Fibroblast of skin of right biceps (primary cell): ENCODE measurements around the gene TGFBR2.

ENCODE experiments used
- DNase-seq: peaks from one replicate; pipeline ENCODE4 v3.0.0-alpha.2; 2013

TGFBR2 gene

DNA sequence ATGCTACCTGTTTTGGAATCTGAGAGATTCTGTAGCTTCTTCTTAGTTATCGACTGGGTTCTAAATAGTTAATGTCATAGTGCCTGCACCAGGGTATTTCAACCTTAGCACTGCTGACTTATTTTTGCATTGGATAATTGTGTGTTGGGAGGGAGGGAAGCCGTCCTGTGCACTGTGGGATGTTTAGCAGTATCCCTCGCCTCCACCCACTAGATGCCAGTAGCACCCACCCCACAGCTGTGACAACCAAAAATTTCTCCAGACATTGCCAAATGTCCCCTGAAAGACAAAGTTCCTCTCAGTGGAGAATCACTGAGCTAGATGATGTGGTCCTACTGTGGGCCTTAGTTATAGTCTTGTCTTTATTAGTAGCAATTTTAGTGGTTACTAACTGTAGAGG is 88.3 kb downstream of the TGFBR2 start:
- no peak for DNase-seq

DNA sequence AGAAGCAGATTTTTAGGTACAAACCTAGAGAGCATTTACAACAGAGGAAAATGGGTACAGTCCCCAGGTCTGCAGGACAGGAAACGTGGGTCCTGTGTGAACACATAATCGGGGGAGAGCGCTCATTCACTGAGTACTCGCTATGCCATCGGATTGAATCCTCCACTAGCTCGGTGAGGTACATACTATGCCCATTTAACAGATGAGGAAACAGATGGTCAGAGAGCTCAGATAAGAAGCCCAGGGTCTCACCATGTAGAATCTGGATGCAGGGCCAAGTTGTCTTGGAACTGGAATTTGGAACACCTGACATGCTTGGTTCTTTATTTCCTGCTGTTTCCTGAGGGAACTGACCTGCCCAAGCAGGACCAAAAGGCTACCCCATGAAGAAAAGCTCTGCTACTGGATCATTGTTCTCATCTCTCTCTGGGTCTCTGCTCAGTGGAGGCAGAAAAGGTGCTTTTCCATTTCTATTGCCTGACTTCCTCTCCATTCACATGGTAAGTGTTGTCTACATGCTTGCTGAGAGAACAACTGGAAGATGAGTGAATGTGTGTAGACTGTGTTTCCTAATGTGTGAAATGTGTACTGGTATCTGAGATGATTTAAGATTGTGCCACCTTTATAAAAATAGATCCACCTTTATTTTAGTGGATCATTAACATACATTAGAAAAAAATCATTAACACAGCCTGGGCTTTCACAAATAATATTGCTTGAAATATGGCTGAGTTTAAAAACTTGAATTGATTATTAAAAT is 89.1 kb downstream of the TGFBR2 start:
- no peak for DNase-seq

DNA sequence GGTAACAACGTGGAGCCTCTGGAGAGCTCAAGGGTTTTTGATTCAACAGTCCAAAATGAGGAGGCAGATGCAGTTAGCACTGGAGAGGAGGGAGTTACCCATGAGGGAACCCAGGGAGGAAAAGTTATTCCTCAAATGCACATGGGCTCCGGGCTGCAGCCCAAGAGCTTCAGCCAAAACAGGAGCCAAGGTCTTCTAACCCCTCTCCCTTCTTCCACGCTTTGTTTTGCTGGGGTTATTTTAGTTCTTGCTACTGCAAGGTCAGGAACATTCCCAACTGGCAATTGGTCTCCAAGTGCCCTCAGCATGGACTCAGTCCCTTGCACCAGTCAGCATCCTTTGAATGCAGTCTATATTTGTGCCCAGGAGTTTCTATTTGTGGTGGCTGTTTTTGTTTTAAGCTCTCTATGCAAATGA is 90.0 kb downstream of the TGFBR2 start:
- no peak for DNase-seq

- DNase-seq = no peak
These were observed 90.5 kb downstream of the TGFBR2 start for GRCh38 chr3:30696896-30697295.

GRCh38 chr3:30698549-30698948 is 92.1 kb downstream of the TGFBR2 start:
- no peak for DNase-seq

- DNase-seq = no peak
These were observed 93.5 kb downstream of the TGFBR2 start for GRCh38 chr3:30699927-30700326.

- DNase-seq = no peak
These were observed 94.4 kb downstream of the TGFBR2 start for GRCh38 chr3:30700702-30701321.

DNA sequence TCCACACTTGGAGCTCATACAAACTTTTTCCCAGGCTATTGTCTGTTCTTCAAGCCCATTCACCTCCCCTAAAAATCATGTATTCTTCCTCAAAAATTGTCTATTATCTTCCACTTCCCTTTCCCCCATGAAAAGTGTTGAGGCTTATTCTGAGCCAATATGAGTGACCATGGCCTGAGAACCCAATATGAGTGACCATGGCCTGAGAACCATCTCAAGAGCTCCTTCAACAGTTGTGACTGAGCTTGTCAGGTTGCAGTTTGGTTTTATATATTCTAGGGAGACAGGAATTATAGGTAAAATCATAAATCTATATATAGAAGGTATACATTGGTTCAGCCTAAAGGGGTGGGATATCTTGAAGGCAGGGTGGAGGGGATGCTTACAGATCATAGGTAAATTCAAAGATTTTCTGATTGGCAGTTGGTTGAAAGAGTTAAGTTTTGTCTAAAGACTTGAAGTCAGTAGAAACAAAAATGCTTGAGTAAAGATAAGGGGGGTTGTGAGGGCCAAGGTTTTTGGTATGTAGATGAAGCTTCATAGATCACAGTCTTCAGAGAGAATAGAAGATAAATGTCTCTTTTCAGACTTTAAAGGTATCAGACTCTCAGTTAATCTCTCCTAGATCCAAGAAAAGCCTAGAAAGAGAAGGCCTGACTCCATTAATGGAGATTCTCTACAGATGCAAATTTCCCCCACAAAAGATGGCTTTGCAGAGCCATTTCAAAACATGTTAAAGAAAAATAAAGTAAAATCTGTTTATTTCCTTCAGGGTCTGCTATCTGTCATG is 95.8 kb downstream of the TGFBR2 start:
- no peak for DNase-seq

DNA sequence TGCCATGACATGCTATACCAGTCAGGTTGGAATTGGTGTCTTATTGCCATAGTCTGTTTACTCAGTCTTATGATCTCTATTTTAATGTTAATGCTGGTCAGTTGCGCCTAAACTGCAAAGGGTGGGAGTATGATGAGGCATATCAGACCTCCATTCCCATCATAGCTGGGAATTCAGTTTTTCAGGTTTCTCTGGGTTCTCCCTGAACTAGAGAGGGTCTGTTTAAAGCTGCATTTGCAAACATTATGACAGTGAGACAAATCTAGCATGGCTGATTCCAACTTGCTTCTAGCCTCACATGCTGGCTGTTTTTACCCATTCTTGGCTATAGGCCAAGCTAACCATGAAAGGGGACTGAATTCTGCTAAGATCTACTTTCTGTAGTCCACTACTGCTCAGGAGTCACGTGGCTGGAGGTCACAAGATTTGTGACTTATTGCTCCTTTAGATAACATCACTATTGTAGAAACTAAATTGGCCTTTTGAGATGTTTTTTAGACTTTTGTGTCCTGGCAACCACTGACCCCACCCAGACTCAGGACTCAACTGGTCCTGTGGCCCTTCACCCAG is 96.5 kb downstream of the TGFBR2 start:
- no peak for DNase-seq

GRCh38 chr3:30704931-30705890 is 98.8 kb downstream of the TGFBR2 start:
- no peak for DNase-seq

- no peak for DNase-seq
These were observed 101.4 kb downstream of the TGFBR2 start for GRCh38 chr3:30707825-30708224.

DNA sequence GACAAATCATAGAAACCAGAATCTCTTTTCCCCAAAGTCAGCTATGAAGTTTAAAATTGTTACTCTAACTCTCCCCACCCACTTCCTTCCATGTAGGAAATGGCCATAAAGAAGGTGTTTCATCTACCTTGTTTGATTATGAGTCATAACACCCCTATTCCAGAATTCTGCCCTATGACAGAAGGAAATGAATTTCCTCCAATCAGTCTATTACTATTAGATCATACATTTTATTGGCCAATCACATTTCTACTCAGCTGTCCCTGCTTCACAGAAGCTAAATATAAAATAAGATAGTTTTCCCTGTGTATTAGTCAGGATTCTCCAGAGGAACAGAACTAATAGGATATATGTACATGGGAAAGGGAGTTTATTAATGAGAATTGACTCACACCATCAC is 102.1 kb downstream of the TGFBR2 start:
- DNase-seq = no peak

DNA sequence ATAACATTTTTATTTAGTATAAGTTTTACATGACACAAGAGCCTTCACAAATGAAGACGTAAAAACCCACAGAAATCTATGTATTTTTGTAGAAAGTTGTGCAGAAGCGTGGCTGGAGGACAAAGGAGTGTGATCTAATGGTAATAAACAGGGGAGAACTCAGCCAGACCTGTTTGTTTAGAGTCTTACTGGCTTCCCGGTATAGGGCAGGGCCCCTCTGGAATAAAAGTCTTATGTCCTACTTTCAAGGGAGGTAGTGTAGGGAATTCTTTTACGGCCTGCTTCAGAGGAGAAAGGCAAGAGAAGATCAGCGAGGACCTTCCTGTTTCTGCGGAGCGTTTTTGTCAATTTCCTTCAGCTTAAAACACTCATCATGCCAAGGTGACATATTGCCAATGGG is 103.6 kb downstream of the TGFBR2 start:
- DNase-seq = no peak

DNA sequence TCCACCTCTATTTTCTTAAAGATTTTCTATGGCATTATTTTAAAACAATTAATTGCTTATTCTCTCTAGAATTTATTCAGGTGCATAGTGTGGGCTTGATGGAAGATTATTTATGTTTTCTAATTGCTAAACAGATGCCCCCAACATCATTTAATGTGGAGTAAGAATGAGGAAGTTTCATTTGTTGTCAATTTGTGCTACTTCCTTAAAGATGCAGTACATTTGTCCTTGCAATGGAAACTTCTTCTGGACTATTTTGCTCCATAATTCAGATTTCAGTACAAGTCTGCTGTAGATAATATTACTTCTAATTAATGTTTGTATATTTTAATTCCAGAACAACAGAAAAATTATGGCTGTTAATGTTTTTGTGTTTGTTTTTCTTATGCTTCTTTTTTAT is 104.8 kb downstream of the TGFBR2 start:
- no peak for DNase-seq

- DNase-seq = no peak
These were observed 105.5 kb downstream of the TGFBR2 start for GRCh38 chr3:30711867-30712266.

GRCh38 chr3:30712991-30713390 is 106.6 kb downstream of the TGFBR2 start:
- DNase-seq = no peak

DNA sequence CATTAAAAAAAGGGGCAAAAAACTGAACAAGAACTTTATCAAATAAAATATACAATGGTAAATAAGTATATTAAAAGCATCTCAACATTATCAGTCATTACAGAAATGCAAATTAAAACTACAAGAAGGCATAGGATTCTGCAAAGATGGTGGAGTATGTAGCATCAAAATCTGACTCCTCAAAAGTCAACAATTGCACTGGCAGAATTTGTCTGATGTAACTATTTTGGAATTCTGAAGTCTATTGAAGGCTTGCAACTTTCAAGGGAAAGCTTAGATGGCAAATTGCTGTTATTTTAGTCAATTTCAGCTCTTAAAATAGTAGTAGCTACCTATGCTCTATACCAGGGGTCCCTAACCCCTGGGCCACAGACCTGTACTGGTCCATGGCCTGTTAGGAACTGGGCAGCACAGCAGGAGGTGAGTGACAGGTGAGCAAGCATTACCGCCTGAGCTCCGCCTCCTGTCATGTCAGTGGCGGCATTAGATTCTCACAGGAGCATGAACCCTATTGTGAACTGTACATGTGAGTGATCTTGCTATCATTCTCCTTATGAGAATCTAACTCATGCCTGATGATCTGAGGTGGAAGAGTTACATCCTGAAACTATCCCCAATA is 107.6 kb downstream of the TGFBR2 start:
- peak; percentile 8 for DNase-seq

- no peak for DNase-seq
These were observed 113.1 kb downstream of the TGFBR2 start for GRCh38 chr3:30719536-30719935.

DNA sequence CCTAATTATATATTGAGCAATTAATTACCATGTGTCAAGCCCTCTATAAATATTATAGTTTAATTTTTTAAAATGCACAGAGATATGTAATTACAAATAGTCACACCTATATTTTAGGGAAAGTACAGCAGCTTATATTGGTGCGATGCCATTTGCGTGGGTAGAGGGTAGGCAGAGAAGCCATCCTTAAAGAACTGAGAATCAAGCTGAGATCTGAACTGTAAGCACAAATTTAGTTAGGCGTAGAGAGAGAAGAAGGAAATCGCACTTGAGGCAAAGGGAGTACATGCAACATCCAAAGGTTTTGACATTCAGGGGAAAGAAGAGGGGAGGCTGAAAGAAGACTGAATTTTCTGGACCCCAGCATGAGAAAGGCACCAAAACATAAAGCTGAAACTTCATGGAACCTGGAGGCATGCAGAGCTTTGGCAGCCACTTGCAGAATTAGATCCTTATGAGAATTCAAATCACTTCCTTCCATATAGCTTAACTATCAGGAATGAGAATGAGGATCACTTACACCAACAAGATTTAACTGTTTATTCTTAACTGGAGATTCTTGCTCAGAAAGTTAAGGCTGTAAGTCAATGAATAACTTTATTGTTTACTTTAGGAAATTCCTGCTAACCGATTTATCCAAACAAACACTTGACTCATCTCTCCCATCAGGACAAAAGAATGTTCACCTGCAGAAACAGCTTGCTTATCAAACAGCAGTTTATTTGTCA is 114.3 kb downstream of the TGFBR2 start:
- DNase-seq = peak; percentile 42

DNA sequence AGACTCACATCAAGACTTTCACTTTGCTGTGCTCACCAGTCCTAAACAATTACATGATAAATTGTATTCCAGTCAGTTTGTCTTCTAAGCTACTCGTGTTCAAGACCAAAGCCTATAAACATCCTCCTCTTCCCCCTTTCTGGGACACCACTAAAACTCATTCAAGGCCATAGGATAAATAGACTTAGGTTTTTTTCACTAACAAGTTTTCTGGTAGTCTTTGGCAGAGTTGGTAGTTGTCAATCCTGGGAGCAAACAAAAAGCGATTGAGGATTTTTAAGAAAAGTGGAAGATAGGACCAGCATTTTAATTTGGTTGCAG is 114.9 kb downstream of the TGFBR2 start:
- DNase-seq = no peak

DNA sequence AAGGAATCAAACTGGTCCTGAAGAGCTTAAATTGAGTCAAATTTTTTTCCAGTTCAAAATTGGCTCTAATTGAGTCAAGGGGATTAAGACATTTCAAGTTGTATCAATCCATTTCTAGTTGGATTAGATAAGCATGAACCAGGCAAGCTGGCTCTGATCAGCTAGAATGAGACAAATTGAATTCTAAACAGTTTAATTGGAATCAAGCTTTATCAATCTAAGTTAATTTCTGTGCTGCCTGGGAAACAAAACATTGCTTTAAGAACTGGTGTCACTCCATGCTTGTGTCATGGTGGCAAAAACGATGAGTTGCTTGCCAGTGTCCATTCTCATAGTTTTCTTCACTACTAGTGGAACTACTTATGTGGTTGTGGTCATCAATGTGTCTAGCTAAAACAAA is 116.8 kb downstream of the TGFBR2 start:
- DNase-seq = no peak
